HEK293T (cell line): Measurements from ENCODE around the gene DNAH17.
A peak's percentile ranks its signal among the peaks of the same experiment; 100 is the strongest.

Experiments
- CTCF ChIA-PET: fragments of 350-600 bp; formaldehyde crosslinking; extraction: SDS; loops from one replicate; lab custom pipeline; 2021; ENCODE audit warnings: antibody characterized with exemption, inconsistent platforms; lab: Yijun Ruan, JAX
- POLR2A ChIA-PET: fragments of 350-600 bp; formaldehyde crosslinking; extraction: SDS; loops from one replicate; lab custom pipeline; 2020; ENCODE audit warnings: antibody characterized with exemption, inconsistent platforms; lab: Yijun Ruan, JAX
- DNase-seq: peaks from one replicate; pipeline ENCODE4 v3.0.0; 2012; ENCODE audit warnings: mixed read lengths; ENCODE audit errors: extremely low spot score
- ARNT ChIP-seq: fragments of 450-650 bp; IDR thresholded peaks from 2 replicates; pipeline ENCODE4 v1.6.1; 2017; ENCODE audit warnings: mild to moderate bottlenecking
- BHLHE40 ChIP-seq: fragments of 450-650 bp; IDR thresholded peaks from 2 replicates; pipeline ENCODE4 v1.6.1; 2016; ENCODE audit warnings: mild to moderate bottlenecking, moderate library complexity, borderline replicate concordance
- CTBP1 ChIP-seq: fragments of 450-650 bp; IDR thresholded peaks from 2 replicates; pipeline ENCODE4 v1.6.1; 2016; ENCODE audit warnings: borderline replicate concordance
- ELF4 ChIP-seq: fragments of 450-650 bp; IDR thresholded peaks from 2 replicates; pipeline ENCODE4 v1.6.1; 2017; ENCODE audit warnings: antibody characterized with exemption
- FOXA1 ChIP-seq: fragments of 450-650 bp; IDR thresholded peaks from 2 replicates; pipeline ENCODE4 v1.6.1; 2016; ENCODE audit warnings: mild to moderate bottlenecking
- FOXK2 ChIP-seq: fragments of 450-650 bp; IDR thresholded peaks from 2 replicates; pipeline ENCODE4 v1.6.1; 2016; ENCODE audit warnings: mild to moderate bottlenecking
- FOXM1 ChIP-seq: fragments of 450-650 bp; IDR thresholded peaks from 2 replicates; pipeline ENCODE4 v1.6.1; 2017; ENCODE audit warnings: mild to moderate bottlenecking, borderline replicate concordance
- HDGF ChIP-seq: fragments of 450-650 bp; IDR thresholded peaks from 2 replicates; pipeline ENCODE4 v1.6.1; 2017; ENCODE audit warnings: antibody characterized with exemption, borderline replicate concordance
- L3MBTL2 ChIP-seq: fragments of 450-650 bp; conservative IDR thresholded peaks from 2 replicates; pipeline ENCODE4 v1.6.1; 2016; ENCODE audit warnings: mild to moderate bottlenecking
- LEF1 ChIP-seq: fragments of 450-650 bp; IDR thresholded peaks from 2 replicates; pipeline ENCODE4 v1.6.1; 2017; ENCODE audit warnings: mild to moderate bottlenecking, borderline replicate concordance
- NFRKB ChIP-seq: fragments of 450-650 bp; IDR thresholded peaks from 2 replicates; pipeline ENCODE4 v1.6.1; 2016; ENCODE audit warnings: mild to moderate bottlenecking, moderate library complexity
- PKNOX1 ChIP-seq: fragments of 450-650 bp; IDR thresholded peaks from 2 replicates; pipeline ENCODE4 v1.6.1; 2016
- SP1 ChIP-seq: fragments of 450-650 bp; IDR thresholded peaks from 2 replicates; pipeline ENCODE4 v1.6.1; 2017
- SUZ12 ChIP-seq: fragments of 450-650 bp; IDR thresholded peaks from 2 replicates; pipeline ENCODE4 v1.6.1; 2016; ENCODE audit warnings: mild to moderate bottlenecking
- TARDBP ChIP-seq: fragments of 450-650 bp; IDR thresholded peaks from 2 replicates; pipeline ENCODE4 v1.6.1; 2016
- ZNF384 ChIP-seq: fragments of 450-650 bp; IDR thresholded peaks from 2 replicates; pipeline ENCODE4 v1.6.1; 2016

DNAH17 gene

GRCh38 chr17:78548725-78549124, 28.5 kb downstream of the DNAH17 start:
- ChIA-PET POLR2A (interaction anchor here (0.9 kb wide), 1 partner anchor 10 kb away, joined by 4 read pairs; no protein-coding TSS in a partner anchor), CTCF (no interaction called here)
- no peak for DNase-seq
- no peak for TF ChIP-seq SP1
- TF ChIP-seq FOXA1 = no peak
- TF ChIP-seq FOXM1 = no peak
- TF ChIP-seq ELF4 = no peak
- TF ChIP-seq BHLHE40 = no peak
- no peak for TF ChIP-seq SUZ12
- no peak for TF ChIP-seq ARNT
- TF ChIP-seq L3MBTL2 = no peak
- no peak for TF ChIP-seq FOXK2
- TF ChIP-seq CTBP1 = no peak
- TF ChIP-seq PKNOX1 = no peak
- TF ChIP-seq HDGF = no peak

GRCh38 chr17:78547035-78547434, 30.2 kb downstream of the DNAH17 start:
- ChIA-PET POLR2A (no interaction called here), CTCF (no interaction called here)
- no peak for DNase-seq
- TF ChIP-seq LEF1 = no peak
- TF ChIP-seq ARNT = no peak
- no peak for TF ChIP-seq FOXK2
- no peak for TF ChIP-seq HDGF
- TF ChIP-seq NFRKB = no peak
- no peak for TF ChIP-seq ELF4
- no peak for TF ChIP-seq PKNOX1
- no peak for TF ChIP-seq SP1
- no peak for TF ChIP-seq CTBP1
- TF ChIP-seq ZNF384 = no peak
- no peak for TF ChIP-seq BHLHE40
- TF ChIP-seq SUZ12 = no peak
- TF ChIP-seq FOXA1 = no peak
- TF ChIP-seq TARDBP = no peak
- no peak for TF ChIP-seq L3MBTL2
- no peak for TF ChIP-seq FOXM1

GRCh38 chr17:78546476-78546875, 30.7 kb downstream of the DNAH17 start:
- CTCF ChIA-PET = no interaction called here
- POLR2A ChIA-PET = interaction anchor here (0.6 kb wide), 1 partner anchor 23 kb away, joined by 3 read pairs; no protein-coding TSS in a partner anchor
- DNase-seq = no peak
- TF ChIP-seq ARNT (no peak), L3MBTL2 (no peak), PKNOX1 (no peak), NFRKB (no peak), ELF4 (no peak), FOXM1 (no peak), SUZ12 (no peak), LEF1 (no peak), FOXK2 (no peak), FOXA1 (no peak), HDGF (no peak), ZNF384 (no peak), CTBP1 (no peak), TARDBP (no peak), SP1 (no peak), BHLHE40 (no peak)

- POLR2A ChIA-PET = no interaction called here
- CTCF ChIA-PET = no interaction called here
- no peak for DNase-seq
- no peak for TF ChIP-seq FOXA1
- 0 out of 2 replicates have a peak, but pooled peaks have one; percentile 21 for TF ChIP-seq PKNOX1
- no peak for TF ChIP-seq L3MBTL2
- TF ChIP-seq SP1 = no peak
These were observed 32.1 kb downstream of the DNAH17 start for GRCh38 chr17:78544881-78545755.

GRCh38 chr17:78541488-78542206, 35.5 kb downstream of the DNAH17 start:
- no peak for DNase-seq
- ChIA-PET CTCF (interaction anchor here (0.6 to 0.7 kb wide), 2 partner anchors 16 to 19 kb away, joined by 3 read pairs; no protein-coding TSS in a partner anchor), POLR2A (no interaction called here)
- TF ChIP-seq FOXK2 (no peak), L3MBTL2 (no peak), CTBP1 (no peak), ELF4 (no peak), FOXM1 (no peak), PKNOX1 (no peak), SP1 (no peak), HDGF (no peak), ARNT (no peak), BHLHE40 (no peak), NFRKB (no peak)
